GM12878 (cell line): Measurements from ENCODE around the gene CAMTA1.

Source experiments
- CHD2 ChIP-seq: IDR thresholded peaks from 2 replicates; pipeline ENCODE4 v1.6.1; 2011; ENCODE audit warnings: low read depth, low read length, improper control_type of control experiment, borderline replicate concordance
- EZH2 ChIP-seq: IDR thresholded peaks from 2 replicates; pipeline ENCODE4 v1.6.1; 2012; ENCODE audit warnings: low read depth, mild to moderate bottlenecking, control low read depth, inconsistent platforms, low read length, borderline replicate concordance; ENCODE audit not compliant: control insufficient read depth
- FOS ChIP-seq: IDR thresholded peaks from 3 replicates; pipeline ENCODE4 v1.6.1; 2011; ENCODE audit warnings: borderline replicate concordance; ENCODE audit not compliant: insufficient read length; ENCODE audit errors: extremely low read depth
- IKZF1 ChIP-seq: fragments of 450-650 bp; conservative IDR thresholded peaks from 2 replicates; pipeline ENCODE4 v1.6.1; 2017; ENCODE audit warnings: antibody characterized with exemption, mild to moderate bottlenecking
- POLR2AphosphoS2 ChIP-seq: IDR thresholded peaks from 2 replicates; pipeline ENCODE4 v1.6.1; 2011; ENCODE audit warnings: low read depth, mild to moderate bottlenecking, low read length, improper control_type of control experiment, moderate library complexity
- RUNX3 ChIP-seq: IDR thresholded peaks from 2 replicates; pipeline ENCODE4 v1.6.1; 2012; ENCODE audit warnings: low read length, inconsistent platforms
- TF ChIP-seq, protein P1 (sequence below), 3 experiments: IDR thresholded peaks in 2 of 3; conservative IDR thresholded peaks in 1 of 3; 2 replicates each; pipeline ENCODE4 v1.5.1; 2011; ENCODE audit warnings: low read depth in 3 of 3, low read length in 3 of 3, mild to moderate bottlenecking in 3 of 3, control low read depth in 2 of 3, moderate library complexity in 2 of 3, inconsistent platforms in 1 of 3, mixed read lengths in 1 of 3; ENCODE audit not compliant: control insufficient read depth in 2 of 3, insufficient read depth in 1 of 3; ENCODE audit errors: extremely low read depth in 1 of 3
- TF ChIP-seq, protein P2 (sequence below): IDR thresholded peaks from 2 replicates; pipeline ENCODE4 v1.6.1; 2011; ENCODE audit warnings: low read depth, mild to moderate bottlenecking, low read length, moderate library complexity, borderline replicate concordance; ENCODE audit errors: extremely low read depth
- TF ChIP-seq, protein P3 (sequence below): IDR thresholded peaks from 2 replicates; pipeline ENCODE4 v1.6.1; 2011; ENCODE audit warnings: mild to moderate bottlenecking, low read depth, low read length, moderate library complexity; ENCODE audit not compliant: insufficient replicate concordance

DNA sequence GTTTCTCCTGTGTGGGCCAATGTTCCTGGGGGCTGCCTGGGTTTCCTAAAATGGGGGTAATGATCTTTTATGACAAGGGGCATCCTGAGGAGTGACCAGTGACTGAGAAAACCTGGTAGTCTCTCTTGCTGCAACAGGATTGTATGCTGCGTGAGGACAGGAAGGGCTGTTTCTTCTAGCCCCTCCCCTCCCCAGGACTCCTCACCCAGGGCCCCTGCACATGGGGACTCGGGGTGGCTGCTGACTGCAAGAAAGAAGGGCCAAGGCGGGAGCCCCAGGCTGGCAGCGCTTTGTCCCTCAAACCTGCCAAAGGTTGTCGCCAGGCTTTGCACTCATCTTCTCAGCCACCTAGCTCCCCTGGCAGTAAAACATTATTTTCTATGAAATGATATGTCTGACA, 442.4 kb downstream of the CAMTA1 start:
- TF ChIP-seq RUNX3 (no peak), FOS (no peak), EZH2 (no peak), IKZF1 (no peak), POLR2AphosphoS2 (no peak), CHD2 (no peak)
- TF ChIP-seq, protein P1, sequence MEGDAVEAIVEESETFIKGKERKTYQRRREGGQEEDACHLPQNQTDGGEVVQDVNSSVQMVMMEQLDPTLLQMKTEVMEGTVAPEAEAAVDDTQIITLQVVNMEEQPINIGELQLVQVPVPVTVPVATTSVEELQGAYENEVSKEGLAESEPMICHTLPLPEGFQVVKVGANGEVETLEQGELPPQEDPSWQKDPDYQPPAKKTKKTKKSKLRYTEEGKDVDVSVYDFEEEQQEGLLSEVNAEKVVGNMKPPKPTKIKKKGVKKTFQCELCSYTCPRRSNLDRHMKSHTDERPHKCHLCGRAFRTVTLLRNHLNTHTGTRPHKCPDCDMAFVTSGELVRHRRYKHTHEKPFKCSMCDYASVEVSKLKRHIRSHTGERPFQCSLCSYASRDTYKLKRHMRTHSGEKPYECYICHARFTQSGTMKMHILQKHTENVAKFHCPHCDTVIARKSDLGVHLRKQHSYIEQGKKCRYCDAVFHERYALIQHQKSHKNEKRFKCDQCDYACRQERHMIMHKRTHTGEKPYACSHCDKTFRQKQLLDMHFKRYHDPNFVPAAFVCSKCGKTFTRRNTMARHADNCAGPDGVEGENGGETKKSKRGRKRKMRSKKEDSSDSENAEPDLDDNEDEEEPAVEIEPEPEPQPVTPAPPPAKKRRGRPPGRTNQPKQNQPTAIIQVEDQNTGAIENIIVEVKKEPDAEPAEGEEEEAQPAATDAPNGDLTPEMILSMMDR (IDR thresholded peaks at IDR 0.05 in 2 of 3, conservative IDR thresholded peaks at IDR 0.05 in 1 of 3; ENCODE audit: control insufficient read depth in 2 of 3, extremely low read depth in 1 of 3, insufficient read depth in 1 of 3, low read depth in 3 of 3, low read length in 3 of 3): no peak
- TF ChIP-seq, protein P2, sequence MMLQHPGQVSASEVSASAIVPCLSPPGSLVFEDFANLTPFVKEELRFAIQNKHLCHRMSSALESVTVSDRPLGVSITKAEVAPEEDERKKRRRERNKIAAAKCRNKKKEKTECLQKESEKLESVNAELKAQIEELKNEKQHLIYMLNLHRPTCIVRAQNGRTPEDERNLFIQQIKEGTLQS: no peak
- TF ChIP-seq, protein P3, sequence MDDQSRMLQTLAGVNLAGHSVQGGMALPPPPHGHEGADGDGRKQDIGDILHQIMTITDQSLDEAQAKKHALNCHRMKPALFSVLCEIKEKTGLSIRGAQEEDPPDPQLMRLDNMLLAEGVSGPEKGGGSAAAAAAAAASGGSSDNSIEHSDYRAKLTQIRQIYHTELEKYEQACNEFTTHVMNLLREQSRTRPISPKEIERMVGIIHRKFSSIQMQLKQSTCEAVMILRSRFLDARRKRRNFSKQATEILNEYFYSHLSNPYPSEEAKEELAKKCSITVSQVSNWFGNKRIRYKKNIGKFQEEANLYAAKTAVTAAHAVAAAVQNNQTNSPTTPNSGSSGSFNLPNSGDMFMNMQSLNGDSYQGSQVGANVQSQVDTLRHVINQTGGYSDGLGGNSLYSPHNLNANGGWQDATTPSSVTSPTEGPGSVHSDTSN: no peak
